GM21723 (cell line): ENCODE data around the gene TBC1D4.
A peak's percentile ranks its signal among the peaks of the same experiment; 100 is the strongest.

Experiments used
- ATAC-seq: cut with Tn5 transposase; IDR thresholded peaks from one replicate; pipeline ENCODE4 v1.9.1; 2021; ENCODE audit warnings: mild to moderate bottlenecking, moderate library complexity; ENCODE audit not compliant: unreplicated experiment

The TBC1D4 gene

GRCh38 chr13:75418997-75419396 lies 63.0 kb downstream of the TBC1D4 start:
- no peak for ATAC-seq

- no peak for ATAC-seq
Observed at GRCh38 chr13:75418186-75418843, 63.7 kb downstream of the TBC1D4 start.

GRCh38 chr13:75417656-75418055 lies 64.3 kb downstream of the TBC1D4 start:
- no peak for ATAC-seq

GRCh38 chr13:75417012-75417384 lies 65.0 kb downstream of the TBC1D4 start:
- peak; percentile 36 for ATAC-seq

- peak; percentile 71 for ATAC-seq
Observed at GRCh38 chr13:75416327-75417011, 65.5 kb downstream of the TBC1D4 start.

- no peak for ATAC-seq
Observed at GRCh38 chr13:75415694-75416093, 66.3 kb downstream of the TBC1D4 start.

GRCh38 chr13:75415171-75415570 lies 66.8 kb downstream of the TBC1D4 start:
- ATAC-seq = no peak

GRCh38 chr13:75414036-75414827 lies 67.7 kb downstream of the TBC1D4 start:
- ATAC-seq = no peak

- no peak for ATAC-seq
Observed at GRCh38 chr13:75411924-75412537, 69.9 kb downstream of the TBC1D4 start.

GRCh38 chr13:75410207-75410606 lies 71.8 kb downstream of the TBC1D4 start:
- ATAC-seq = peak; percentile 43

- no peak for ATAC-seq
Observed at GRCh38 chr13:75407998-75408397, 74.0 kb downstream of the TBC1D4 start.

- no peak for ATAC-seq
Observed at GRCh38 chr13:75407473-75407872, 74.5 kb downstream of the TBC1D4 start.

- no peak for ATAC-seq
Observed at GRCh38 chr13:75405976-75406703, 75.8 kb downstream of the TBC1D4 start.

- ATAC-seq = no peak
Observed at GRCh38 chr13:75404726-75405125, 77.2 kb downstream of the TBC1D4 start.

- no peak for ATAC-seq
Observed at GRCh38 chr13:75402787-75403186, 79.2 kb downstream of the TBC1D4 start.

- ATAC-seq = peak; percentile 59
Observed at GRCh38 chr13:75400775-75401174, 81.2 kb downstream of the TBC1D4 start.

GRCh38 chr13:75399879-75400217 lies 82.1 kb downstream of the TBC1D4 start:
- ATAC-seq = no peak

- ATAC-seq = no peak
Observed at GRCh38 chr13:75399168-75399878, 82.6 kb downstream of the TBC1D4 start.

GRCh38 chr13:75398072-75398471 lies 83.9 kb downstream of the TBC1D4 start:
- ATAC-seq = no peak

GRCh38 chr13:75395901-75396300 lies 86.1 kb downstream of the TBC1D4 start:
- ATAC-seq = no peak
